Subcutaneous adipose tissue (tissue), 4 donors: ENCODE measurements around the gene TNFRSF6B. TPM values are rescaled to one million over a fixed set of nuclear protein-coding genes. Genes with fewer than 3 reads are reported as not detected.

Experiments used
- total RNA-seq, 4 donors: library from RNA; depleted of rRNA; stranded (reverse); fragments of >200 nt; gene quantifications; one replicate each; pipeline ENCODE4 v1.1.0, GENCODE V29; 2016
- TF ChIP-seq, protein P1 (sequence below): fragments of 450-650 bp; IDR thresholded peaks from one replicate; pipeline ENCODE4 v1.5.1; 2016; ENCODE audit warnings: low read depth, mild to moderate bottlenecking, control low read depth, antibody characterized with exemption, moderate library complexity

The TNFRSF6B gene
- total RNA-seq, 4 donors from 2014 or later = 1.1 to 41.6 (median 10.8) TPM

- TF ChIP-seq, protein P1, sequence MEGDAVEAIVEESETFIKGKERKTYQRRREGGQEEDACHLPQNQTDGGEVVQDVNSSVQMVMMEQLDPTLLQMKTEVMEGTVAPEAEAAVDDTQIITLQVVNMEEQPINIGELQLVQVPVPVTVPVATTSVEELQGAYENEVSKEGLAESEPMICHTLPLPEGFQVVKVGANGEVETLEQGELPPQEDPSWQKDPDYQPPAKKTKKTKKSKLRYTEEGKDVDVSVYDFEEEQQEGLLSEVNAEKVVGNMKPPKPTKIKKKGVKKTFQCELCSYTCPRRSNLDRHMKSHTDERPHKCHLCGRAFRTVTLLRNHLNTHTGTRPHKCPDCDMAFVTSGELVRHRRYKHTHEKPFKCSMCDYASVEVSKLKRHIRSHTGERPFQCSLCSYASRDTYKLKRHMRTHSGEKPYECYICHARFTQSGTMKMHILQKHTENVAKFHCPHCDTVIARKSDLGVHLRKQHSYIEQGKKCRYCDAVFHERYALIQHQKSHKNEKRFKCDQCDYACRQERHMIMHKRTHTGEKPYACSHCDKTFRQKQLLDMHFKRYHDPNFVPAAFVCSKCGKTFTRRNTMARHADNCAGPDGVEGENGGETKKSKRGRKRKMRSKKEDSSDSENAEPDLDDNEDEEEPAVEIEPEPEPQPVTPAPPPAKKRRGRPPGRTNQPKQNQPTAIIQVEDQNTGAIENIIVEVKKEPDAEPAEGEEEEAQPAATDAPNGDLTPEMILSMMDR = no peak
Observed at GRCh38 chr20:63653974-63654668, 42.3 kb upstream of the TNFRSF6B start.

- TF ChIP-seq, protein P1 = no peak
Observed at GRCh38 chr20:63655249-63655648, 41.2 kb upstream of the TNFRSF6B start.

- TF ChIP-seq, protein P1 = no peak
Observed at GRCh38 chr20:63656451-63656850, 40.0 kb upstream of the TNFRSF6B start.

DNA sequence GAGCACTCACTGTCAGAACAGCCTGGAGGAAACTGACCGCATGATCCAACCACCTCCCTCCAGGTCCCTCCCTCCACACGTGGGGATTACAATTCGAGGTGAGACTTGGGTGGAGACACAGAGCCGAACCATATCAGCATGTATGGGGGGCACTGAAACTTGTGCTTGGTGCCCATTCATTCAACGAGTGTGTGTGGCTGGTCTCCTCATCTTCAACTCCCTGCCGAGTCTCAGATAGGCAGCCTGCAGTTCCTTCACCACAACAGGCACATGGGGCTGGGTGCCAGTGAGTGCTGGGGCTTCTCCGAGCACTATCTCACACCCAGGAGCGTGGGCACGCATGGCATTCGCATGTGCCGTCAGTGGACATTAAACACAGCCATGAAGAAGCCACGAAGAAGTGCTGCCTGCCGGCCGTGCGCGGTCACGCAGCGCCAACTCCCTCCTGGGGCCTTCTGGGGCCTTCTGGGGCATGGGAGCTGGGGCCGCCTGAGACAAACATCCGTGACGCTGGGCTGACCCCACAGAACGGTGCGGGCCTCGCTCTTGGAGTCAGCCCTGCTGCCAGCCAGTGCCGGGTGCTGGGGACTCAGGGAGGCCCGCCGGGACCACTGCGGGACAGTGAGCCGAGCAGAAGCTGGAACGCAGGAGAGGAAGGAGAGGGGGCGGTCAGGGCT is 39.1 kb upstream of the TNFRSF6B start:
- TF ChIP-seq, protein P1 = no peak

GRCh38 chr20:63657937-63658748 is 38.3 kb upstream of the TNFRSF6B start, which contains the start of gene RTEL1:
TSS of gene RTEL1 (plus strand) at chr20:63658312. CDS start at chr20:63659403, 1,091 bp downstream.
- TF ChIP-seq, protein P1 = no peak

DNA sequence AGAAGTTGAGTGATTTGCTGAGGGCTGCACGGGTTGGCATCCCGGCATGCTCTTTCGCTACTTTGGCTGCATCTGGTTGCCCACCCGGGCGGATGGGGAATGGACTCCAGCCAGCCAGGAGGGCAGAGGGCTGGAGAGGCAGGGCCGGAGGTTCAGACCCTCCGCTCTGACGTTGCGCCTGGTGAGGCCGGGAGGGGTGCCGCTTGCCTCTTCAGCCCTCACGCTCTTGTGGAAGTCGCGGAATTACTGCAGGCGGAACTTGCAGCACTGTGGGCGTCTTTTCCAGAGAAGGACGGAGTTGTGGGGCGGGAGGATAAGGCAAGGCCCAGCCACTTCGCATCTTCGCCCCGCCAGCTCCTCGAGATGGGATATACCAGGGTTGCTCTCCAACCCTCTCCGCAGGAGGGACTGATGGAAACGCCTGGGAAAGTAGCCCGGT is 37.7 kb upstream of the TNFRSF6B start:
- TF ChIP-seq, protein P1 = no peak

GRCh38 chr20:63659370-63659769 is 37.1 kb upstream of the TNFRSF6B start:
- TF ChIP-seq, protein P1 = no peak
